ENCODE results near the gene RERE.

The RERE gene

GRCh38 chr1:8642114-8642513 is 175.3 kb downstream of the RERE start:
- H3K4me3 ChIP-seq (ENCODE audit: low read depth, low read length): no peak overlapping the region
- no peak for DNase-seq (ENCODE audit: low read depth)
- TF ChIP-seq, protein P1, sequence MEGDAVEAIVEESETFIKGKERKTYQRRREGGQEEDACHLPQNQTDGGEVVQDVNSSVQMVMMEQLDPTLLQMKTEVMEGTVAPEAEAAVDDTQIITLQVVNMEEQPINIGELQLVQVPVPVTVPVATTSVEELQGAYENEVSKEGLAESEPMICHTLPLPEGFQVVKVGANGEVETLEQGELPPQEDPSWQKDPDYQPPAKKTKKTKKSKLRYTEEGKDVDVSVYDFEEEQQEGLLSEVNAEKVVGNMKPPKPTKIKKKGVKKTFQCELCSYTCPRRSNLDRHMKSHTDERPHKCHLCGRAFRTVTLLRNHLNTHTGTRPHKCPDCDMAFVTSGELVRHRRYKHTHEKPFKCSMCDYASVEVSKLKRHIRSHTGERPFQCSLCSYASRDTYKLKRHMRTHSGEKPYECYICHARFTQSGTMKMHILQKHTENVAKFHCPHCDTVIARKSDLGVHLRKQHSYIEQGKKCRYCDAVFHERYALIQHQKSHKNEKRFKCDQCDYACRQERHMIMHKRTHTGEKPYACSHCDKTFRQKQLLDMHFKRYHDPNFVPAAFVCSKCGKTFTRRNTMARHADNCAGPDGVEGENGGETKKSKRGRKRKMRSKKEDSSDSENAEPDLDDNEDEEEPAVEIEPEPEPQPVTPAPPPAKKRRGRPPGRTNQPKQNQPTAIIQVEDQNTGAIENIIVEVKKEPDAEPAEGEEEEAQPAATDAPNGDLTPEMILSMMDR (IDR thresholded peaks at IDR 0.05; ENCODE audit: control insufficient read depth, extremely low read depth, insufficient read depth): no peak

GRCh38 chr1:8641377-8641997 is 176.0 kb downstream of the RERE start:
- TF ChIP-seq, protein P1 (IDR thresholded peaks at IDR 0.05; ENCODE audit: control insufficient read depth, extremely low read depth, insufficient read depth): no peak
- no peak overlapping the region for H3K4me3 ChIP-seq (ENCODE audit: low read depth, low read length)
- no peak for DNase-seq (ENCODE audit: low read depth)

DNA sequence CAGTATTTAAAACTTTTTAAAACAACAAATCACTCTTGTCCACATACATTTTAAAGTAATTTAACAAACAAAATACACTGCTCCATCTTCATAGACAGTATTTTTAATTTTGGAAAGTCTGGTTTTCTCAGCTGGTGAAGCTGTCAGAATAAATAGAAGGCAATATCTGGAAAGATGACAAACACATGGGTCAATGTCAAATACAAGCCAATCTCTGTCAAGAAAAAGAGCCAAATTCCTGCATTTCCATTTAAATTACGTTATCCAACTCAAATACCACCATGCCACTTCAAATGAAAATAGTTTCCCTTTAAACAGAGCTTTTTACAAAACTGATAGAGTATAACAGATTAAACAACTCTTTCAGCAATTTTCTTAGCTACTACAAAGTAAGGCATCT is 176.5 kb downstream of the RERE start:
- DNase-seq (ENCODE audit: low read depth): no peak
- TF ChIP-seq, protein P1 (IDR thresholded peaks at IDR 0.05; ENCODE audit: control insufficient read depth, extremely low read depth, insufficient read depth): no peak
- no peak overlapping the region for H3K4me3 ChIP-seq (ENCODE audit: low read depth, low read length)

- TF ChIP-seq, protein P1 (IDR thresholded peaks at IDR 0.05; ENCODE audit: control insufficient read depth, extremely low read depth, insufficient read depth): no peak
- H3K4me3 ChIP-seq (ENCODE audit: low read depth, low read length): no peak overlapping the region
- DNase-seq (ENCODE audit: low read depth): no peak
Observed at GRCh38 chr1:8639148-8639547, 178.3 kb downstream of the RERE start.

DNA sequence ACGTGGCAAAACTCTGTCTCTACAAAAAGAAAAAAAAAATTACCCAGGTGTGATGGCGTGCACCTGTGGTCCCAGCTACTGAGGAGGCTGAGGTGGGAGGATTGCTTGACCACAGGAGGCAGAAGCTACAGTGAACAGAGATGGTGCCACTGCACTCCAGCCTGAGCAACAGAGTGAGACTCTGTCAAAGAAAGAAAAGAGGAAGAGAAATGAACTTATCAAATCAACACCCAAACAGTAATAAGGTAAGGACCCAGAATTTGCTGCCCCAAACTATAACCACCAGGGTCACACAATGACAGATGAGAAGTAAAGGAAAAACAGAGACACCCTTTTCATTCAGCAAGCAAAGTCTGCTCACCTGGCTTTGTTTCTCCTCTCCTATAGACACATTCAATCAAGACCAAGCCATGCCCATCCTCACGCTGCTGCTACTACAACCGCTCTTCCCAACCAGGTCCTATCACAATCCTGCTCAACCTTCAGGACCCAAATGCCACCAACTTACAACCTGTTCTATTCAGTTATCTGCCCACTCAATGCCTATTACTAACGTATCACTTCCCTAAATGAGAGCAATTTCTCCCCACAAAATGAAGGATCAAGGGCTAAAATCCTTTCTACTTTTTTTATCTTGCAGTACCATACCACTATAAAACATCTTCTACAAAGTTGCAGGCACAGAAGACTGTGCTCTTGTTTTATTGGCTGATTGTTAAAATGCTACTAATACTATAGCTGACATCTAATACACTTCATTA is 183.5 kb downstream of the RERE start:
- TF ChIP-seq, protein P1 (IDR thresholded peaks at IDR 0.05; ENCODE audit: control insufficient read depth, extremely low read depth, insufficient read depth): no peak

GRCh38 chr1:8632102-8632501 is 185.3 kb downstream of the RERE start:
- TF ChIP-seq, protein P1 (IDR thresholded peaks at IDR 0.05; ENCODE audit: control insufficient read depth, extremely low read depth, insufficient read depth): no peak
- DNase-seq (ENCODE audit: low read depth): no peak

More for the DNA sequence above, 183.5 kb downstream of the RERE start:
- H3K4me3 ChIP-seq (ENCODE audit: low read depth, low read length): peak overlapping the region; percentile 16; the same call in 1 of the 2 replicates
- no peak for DNase-seq (ENCODE audit: low read depth)

More at GRCh38 chr1:8632102-8632501, 185.3 kb downstream of the RERE start:
- no peak overlapping the region for H3K4me3 ChIP-seq (ENCODE audit: low read depth, low read length)
